Measurements from ENCODE around the gene ENOX2. TPM values are rescaled to one million over a fixed set of nuclear protein-coding genes. Genes with fewer than 3 reads are reported as not detected.

The ENOX2 gene, protein sequence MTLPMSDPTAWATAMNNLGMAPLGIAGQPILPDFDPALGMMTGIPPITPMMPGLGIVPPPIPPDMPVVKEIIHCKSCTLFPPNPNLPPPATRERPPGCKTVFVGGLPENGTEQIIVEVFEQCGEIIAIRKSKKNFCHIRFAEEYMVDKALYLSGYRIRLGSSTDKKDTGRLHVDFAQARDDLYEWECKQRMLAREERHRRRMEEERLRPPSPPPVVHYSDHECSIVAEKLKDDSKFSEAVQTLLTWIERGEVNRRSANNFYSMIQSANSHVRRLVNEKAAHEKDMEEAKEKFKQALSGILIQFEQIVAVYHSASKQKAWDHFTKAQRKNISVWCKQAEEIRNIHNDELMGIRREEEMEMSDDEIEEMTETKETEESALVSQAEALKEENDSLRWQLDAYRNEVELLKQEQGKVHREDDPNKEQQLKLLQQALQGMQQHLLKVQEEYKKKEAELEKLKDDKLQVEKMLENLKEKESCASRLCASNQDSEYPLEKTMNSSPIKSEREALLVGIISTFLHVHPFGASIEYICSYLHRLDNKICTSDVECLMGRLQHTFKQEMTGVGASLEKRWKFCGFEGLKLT
- total RNA-seq (18.8 and 21.8 TPM in 2 replicates), polyA plus RNA-seq (4.5 and 5.1 TPM in 2 replicates), polyA minus RNA-seq (8.8 and 8.9 TPM in 2 replicates)
- 12.0 TPM for total RNA-seq (2013)

DNA sequence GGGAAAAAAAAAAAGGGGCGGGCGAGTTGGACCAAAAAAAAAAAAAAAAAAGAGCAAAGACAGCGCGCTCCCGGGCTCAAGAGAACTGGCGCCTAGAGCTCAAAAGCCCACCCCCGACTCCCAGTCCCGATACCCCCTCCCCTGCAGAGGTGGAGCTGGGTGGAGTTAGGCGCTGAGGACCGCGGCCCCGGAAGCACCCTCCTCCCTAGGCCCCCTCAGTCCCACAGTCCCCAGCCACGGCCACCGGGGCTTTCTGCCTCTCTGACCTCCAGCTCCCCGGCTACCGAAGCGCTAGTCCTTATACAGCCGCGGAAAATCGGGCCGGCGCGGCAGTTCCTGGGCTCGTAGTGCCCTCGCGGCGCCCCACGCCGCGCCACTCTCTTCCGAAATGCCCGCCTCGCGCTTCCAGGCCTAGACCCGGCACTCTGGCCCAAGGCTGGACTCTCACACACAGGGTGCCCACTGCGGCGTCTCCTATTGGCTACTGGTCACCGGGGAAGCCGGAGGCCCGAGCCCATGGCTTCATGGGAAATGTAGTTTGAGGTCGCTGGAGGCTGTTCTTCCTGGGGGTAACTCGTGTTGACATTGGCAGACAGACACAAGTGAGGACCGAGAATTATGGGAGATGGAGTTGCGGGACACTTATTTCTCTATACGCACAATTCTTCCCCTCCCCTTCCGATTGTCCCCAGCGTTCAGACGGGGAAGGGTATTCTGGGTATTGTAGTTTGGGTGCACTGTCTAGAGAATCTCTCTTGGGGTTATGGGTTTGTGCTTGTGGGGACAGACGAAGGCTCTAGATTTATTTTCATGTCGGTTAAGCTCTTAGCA is at the start of gene ENOX2:
Gene ENOX2 (minus strand): TSS at position 427 of the 831 bp plus-strand sequence. CDS start 199,993 bp downstream, outside the sequence.
- H3K79me2 ChIP-seq (ENCODE audit: control insufficient read depth, insufficient read depth, low read length) = no peaks in the 10 kb centered on the region
- WGBS (ENCODE audit: insufficient coverage) = 0% methylated on average over 25 of the region's 50 CpGs
- H3K4me3 ChIP-seq (ENCODE audit: control extremely low read depth in 1 of 5, extremely low read depth in 1 of 5, insufficient read depth in 1 of 5, low read depth in 2 of 5, low read length in 4 of 5) = peak within 1 kb of the TSS; percentile 21 to 87 (median 80)
- peak within 1 kb of the TSS; percentile 79 for H2AFZ ChIP-seq (ENCODE audit: insufficient read depth, low read depth, low read length, poor library complexity, severe bottlenecking)
- no peaks in the 10 kb centered on the region for H3K36me3 ChIP-seq (replicated peaks in 1 of 2; ENCODE audit: control extremely low read depth in 1 of 2, control insufficient read depth in 1 of 2, extremely low read depth in 1 of 2, insufficient read depth in 2 of 2, low read length in 1 of 2)
- H3K4me1 ChIP-seq (ENCODE audit: control insufficient read depth in 2 of 2, insufficient read depth in 2 of 2, low read length in 2 of 2) = peaks cover 0 to 8% of the 10 kb centered on the region in 2 donors
- Mint-ChIP-seq H3K9me3 (ENCODE audit: insufficient read depth) (no peaks in the 10 kb centered on the region), H3K27ac (peak within 1 kb of the TSS; percentile 67), H3K4me1 (peaks cover 11% of the 10 kb centered on the region), H3K4me3 (no peak within 1 kb of the TSS), H3K27me3 (peaks cover 4% of the 10 kb centered on the region)
- peak within 1 kb of the TSS; percentile 69 to 80 for H3K27ac ChIP-seq (ENCODE audit: low read length in 2 of 2)
- no peaks in the 10 kb centered on the region for H4K20me1 ChIP-seq (ENCODE audit: control insufficient read depth, insufficient read depth, low read length, poor library complexity, severe bottlenecking)
- no peaks in the 10 kb centered on the region for H3K9me3 ChIP-seq (ENCODE audit: control extremely low read depth in 1 of 3, control insufficient read depth in 2 of 3, insufficient read depth in 1 of 3, low read length in 2 of 3)
- CTCF ChIA-PET = interaction anchor here (1.4 kb wide), 1 partner anchor 14 kb away, joined by 4 read pairs; no protein-coding TSS in a partner anchor
- intact Hi-C loops (cut with micrococcal nuclease) = loop anchor here (1.0 to 5.0 kb wide), 3 partner anchors 500 to 736 kb away; partner anchors contain the start of genes AIFM1 and SLC25A14
- H3K9ac ChIP-seq (ENCODE audit: low read length) = peak within 1 kb of the TSS; percentile 75
- peak within 1 kb of the TSS; percentile 69 for H3K4me2 ChIP-seq (replicated peaks; ENCODE audit: low read depth, low read length, poor library complexity, severe bottlenecking)
- POLR2A ChIA-PET = interaction anchor here (0.6 kb wide), 1 partner anchor 1129 kb away, joined by 3 read pairs; no protein-coding TSS in a partner anchor
- H3K27me3 ChIP-seq (replicated peaks in 1 of 4; ENCODE audit: control extremely low read depth in 1 of 4, control insufficient read depth in 3 of 4, insufficient read depth in 4 of 4, low read length in 3 of 4) = no peaks in the 10 kb centered on the region
- peak; percentile 89 for DNase-seq
- TF ChIP-seq EZH2 (IDR thresholded peaks at IDR 0.05; ENCODE audit: borderline replicate concordance, insufficient read depth, low read depth, low read length, poor library complexity, severe bottlenecking) = no peak
- TF ChIP-seq, protein P1, sequence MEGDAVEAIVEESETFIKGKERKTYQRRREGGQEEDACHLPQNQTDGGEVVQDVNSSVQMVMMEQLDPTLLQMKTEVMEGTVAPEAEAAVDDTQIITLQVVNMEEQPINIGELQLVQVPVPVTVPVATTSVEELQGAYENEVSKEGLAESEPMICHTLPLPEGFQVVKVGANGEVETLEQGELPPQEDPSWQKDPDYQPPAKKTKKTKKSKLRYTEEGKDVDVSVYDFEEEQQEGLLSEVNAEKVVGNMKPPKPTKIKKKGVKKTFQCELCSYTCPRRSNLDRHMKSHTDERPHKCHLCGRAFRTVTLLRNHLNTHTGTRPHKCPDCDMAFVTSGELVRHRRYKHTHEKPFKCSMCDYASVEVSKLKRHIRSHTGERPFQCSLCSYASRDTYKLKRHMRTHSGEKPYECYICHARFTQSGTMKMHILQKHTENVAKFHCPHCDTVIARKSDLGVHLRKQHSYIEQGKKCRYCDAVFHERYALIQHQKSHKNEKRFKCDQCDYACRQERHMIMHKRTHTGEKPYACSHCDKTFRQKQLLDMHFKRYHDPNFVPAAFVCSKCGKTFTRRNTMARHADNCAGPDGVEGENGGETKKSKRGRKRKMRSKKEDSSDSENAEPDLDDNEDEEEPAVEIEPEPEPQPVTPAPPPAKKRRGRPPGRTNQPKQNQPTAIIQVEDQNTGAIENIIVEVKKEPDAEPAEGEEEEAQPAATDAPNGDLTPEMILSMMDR (IDR thresholded peaks at IDR 0.05) = no peak
- ATAC-seq (ENCODE audit: low read depth) = peak; percentile 94
